ENCODE data around the gene EMX2.
"Not testable (repeated sequence)": the region's sequence is repeated elsewhere in the genome, so short reads cannot be mapped to it uniquely, and the experiment has no call there.

EMX2 gene

DNA sequence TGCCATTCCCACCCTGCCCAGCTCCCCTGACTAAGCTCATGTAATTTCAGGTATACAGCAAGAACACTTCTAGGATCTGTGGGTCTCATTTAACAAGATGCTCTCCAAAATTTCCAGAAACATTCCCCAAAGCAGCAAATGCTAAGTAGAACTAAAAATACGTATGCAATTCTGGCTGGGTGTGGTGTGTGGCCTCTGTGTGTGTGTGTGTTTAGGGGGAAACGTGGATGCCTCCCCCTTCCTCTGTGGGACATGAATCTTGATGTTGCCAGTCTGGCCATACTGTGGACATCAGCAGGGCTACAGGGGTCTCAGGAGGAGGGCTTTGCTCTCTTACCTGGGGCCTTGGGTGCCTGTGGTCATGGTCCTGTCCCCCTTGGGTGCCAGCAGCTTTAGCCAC is 18.4 kb downstream of the EMX2 start:
- no peak for DNase-seq (ENCODE audit: low read depth in 2 of 2)

DNA sequence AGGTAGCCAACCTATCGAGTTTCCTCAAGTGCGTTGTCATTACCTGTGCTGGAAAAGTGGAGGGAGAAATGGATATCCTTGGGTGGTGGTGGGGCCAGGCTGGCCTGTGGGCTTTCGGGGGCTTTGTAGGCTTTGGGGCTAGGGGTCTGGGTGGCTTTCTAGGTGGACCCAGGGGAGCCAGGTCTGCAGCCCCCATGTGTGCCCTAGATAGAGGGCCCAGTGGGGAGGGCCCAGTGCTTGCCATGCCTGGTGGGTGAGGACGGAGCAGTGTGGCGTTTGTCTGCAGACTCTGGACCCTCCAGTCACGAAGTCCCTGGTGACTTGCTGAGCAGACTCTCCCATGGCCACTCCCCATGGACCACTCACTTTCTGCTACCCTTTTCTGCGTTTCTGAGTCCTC is 19.7 kb downstream of the EMX2 start:
- DNase-seq (ENCODE audit: low read depth in 2 of 2) = no peak

DNA sequence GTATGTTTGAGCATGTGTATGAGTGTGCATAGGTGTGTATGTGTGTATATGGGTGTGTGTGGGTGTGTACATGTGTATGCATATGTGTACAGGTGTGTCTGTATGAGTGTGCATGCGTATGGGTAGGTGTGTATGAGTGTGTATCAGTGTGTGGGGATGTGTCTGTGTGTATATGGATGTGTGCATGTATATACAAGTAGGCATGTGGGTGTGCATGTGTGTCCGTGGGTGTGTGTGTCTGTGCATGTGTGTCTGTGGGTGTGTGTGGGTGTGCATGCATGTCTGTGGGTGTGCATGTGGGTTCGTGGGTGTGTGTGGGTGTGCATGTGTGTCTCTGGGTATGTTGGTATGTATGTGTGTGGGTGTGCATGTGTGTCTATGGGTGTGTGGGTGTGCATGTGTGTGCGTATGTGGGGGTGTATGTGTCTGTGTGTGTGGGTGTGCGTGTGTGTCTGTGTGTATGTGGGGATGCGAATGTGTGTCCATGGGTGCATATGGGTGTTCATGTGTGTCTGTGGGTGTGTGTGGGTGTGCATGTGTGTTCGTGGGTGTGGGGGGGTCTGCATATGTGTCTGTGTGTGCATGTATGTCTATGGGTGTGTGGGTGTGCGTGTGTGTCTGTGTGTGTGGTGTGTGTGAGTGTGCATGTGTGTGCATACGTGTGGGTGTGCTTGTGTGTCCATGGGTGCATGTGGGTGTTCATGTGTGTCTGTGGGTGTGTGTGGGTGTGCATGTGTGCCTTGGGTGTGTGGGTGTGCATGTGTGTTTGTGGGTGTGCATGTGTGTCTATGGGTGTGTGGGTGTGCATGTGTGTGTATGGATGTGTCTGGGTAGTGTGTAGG is 20.6 kb downstream of the EMX2 start:
- no peak for DNase-seq (ENCODE audit: low read depth in 2 of 2)

DNA sequence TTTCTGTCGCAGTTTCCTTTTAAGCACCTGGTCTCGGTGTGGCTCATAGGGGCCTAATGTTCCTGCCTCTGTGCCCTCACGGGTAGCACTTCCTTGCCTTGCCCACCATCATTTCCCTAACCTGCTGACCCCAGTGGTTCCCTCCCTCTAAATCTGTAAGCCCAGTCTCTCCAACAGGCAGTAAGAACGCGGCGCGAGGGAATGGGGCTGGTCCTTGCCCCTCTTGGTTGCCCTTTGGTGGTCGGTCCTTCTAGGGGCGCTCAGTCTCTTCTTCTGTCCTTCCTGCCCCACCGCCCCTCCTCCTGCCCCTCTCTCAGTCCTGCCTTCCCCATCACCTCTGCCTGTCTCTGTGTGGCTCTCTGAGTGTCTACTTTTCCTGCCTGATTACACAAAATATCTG is 21.2 kb downstream of the EMX2 start:
- DNase-seq (ENCODE audit: low read depth in 2 of 2) = no peak

DNA sequence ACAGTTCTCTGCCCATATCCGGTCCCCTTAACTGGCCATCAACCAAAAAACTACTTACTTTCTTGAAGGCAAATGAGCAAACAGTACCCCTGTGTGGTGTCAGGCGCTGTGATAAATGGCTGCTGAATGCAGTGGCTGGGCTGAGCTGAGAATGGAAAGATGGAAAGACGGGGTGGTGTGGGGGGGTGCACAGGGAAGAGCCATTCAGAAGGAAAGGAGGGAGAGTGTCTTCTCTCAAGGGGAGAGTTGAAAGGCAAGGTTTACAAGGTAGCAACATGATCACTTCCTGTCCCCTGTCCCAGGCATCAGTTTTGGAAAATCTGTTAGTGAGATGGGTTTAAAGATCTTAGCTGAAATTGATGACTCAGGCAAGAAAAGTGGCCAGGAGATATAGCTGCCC is 22.5 kb downstream of the EMX2 start:
- DNase-seq (ENCODE audit: low read depth in 2 of 2) = no peak

DNA sequence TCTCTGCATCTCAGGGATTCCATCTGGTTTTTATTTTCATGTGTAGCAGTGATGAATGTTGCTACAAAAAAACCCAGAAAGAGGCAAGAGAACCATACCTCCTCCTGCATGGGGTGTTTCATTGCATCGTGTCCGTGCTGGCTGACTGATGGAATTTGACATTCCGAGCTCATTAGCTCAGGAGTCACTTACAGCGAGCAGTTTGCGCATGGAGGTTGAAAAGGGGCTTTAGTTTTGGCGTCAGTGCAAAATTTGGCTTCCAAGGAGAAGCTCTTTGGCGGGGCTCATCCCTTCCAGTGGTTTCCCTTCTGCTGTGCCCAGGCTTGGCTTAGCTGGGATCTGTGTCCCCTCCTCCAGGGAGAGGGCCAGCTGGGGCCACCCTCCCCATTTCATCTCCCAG is 25.8 kb downstream of the EMX2 start:
- no peak for DNase-seq (ENCODE audit: low read depth in 2 of 2)

DNA sequence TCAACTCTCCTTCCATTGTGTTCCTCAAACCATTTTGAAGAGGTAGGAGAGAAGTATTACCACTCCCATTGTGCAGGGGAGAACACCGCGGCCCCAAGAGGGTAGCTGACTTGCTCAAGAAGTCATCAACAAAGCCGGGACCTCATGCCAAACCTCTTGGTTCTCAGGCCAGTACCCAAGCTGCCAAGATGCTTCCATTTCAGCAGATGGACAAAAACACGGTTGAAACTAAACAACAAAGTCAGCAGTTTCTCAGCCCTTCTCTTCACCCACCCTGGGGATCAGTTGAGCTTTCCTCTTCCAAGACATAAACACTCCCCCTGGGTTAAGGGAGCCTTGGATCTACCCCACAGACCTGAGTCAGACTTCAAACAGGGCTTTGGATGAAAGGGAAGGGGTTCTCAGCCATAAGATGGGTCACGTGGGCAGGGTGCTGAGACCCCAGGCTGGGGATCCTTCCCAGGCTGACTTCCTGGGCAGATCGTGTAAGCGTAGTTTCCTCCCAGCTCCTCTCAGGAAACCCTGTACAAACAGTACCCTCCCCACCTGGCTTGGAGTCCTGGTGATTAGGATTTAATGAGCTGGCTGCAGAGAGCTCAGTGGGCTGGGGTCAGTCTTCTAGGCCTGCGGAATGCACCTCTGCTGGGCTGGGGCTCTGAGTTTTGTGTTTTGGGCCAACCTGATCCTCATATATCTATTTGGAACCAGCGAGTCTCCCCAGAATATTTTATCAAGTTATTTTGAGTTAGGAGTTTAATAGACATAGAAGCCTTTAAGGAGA is 27.3 kb downstream of the EMX2 start:
- no peak for DNase-seq (ENCODE audit: low read depth in 2 of 2)

DNA sequence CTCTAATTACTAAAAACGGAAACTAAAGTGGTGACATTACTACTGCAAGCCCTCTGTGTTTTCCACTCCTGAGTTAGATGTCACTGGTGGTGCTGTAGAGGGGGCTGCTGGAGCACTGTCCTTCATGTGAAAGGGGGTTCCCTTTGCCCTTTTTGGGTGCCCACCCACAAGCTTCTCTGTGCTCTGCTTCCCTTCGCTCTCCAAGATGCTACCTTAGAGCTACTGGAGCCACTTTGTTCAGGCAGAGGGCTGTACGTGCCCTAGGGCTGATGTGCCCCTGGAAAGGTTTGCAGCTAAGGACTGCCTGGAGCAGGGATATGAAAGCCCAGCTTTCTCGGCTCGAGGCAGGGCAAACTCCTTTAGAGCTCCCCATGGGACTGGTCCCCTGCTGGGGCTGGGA is 28.3 kb downstream of the EMX2 start:
- no peak for DNase-seq (ENCODE audit: low read depth in 2 of 2)

DNA sequence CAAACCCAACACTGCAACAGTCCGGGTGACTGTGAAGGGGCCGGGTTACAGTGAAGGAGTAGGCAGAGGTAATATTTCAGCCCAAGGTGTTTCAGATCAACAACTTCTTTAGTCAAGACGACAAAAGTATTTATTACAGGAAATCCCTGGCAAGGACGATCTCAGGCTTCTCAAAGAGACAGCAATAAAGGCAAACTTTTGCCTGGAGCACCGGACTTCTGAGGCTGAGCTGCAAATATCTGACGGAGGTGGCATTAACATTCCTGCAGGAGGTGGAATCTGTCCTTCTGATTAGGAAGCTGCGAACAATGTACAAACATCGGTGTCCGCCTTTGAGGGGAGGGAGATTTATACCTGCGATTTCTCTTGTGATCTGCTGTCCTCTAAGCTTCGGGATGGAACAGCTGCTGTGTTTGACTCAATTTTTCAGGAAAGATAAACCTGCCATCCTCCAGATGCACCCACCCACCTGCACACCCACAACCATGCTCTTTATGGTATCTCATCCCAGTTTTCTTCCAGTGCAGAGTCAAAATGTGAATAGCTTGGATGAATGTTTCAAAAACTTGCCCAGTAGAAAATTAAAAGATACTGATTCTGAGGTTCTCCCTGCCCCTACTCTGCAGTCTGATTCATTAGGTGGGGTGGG is 32.1 kb downstream of the EMX2 start:
- no peak for DNase-seq (ENCODE audit: low read depth in 2 of 2)

DNA sequence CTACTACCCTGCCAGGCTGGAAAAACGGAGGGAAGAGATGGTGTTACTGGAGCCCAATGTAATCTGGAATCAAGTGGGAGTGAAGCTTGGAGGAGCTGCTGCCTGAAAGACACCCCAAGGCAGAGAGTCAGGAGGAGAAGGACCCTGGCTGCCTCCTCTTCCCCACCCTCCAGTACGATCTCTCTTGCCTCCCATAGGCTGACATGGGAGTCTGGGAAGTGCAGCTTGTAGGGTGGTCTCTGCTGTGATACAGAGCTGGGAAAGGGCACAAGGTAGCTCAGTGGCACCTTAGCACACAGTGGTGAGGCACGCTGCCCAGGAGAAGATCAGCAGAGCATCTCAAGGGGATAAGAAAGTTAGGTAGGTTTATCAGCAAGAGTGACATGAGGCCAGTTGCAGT is 35.9 kb downstream of the EMX2 start:
- no peak for DNase-seq (ENCODE audit: low read depth in 2 of 2)

DNA sequence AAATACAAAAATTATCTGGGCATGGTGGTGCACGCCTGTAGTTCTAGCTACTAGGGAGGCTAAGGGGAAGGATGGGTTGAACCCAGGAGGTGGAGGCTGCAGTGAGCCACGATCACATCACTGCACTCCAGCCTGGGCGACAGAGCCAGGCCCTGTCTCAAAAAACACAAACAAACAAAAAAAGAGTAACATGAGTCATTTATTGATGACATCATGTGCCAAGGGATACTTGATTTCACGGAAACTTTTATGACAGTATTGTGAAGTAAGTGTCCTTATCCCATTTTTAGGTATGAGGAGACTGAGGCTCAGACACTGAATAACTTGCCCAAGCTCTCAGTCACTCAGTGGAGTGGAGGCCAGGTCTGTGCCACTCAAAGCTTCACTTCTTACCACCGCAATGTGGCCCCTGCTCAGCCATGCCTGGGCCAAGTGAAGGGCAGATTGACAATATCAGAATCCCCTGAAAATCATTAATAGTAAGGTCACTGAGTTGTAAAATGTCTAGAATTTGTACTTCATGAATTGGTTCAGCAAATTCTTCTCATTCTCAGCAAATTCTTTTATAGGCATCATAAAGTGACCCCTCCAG is 36.5 kb downstream of the EMX2 start:
- no peak for DNase-seq (ENCODE audit: low read depth in 2 of 2)

DNA sequence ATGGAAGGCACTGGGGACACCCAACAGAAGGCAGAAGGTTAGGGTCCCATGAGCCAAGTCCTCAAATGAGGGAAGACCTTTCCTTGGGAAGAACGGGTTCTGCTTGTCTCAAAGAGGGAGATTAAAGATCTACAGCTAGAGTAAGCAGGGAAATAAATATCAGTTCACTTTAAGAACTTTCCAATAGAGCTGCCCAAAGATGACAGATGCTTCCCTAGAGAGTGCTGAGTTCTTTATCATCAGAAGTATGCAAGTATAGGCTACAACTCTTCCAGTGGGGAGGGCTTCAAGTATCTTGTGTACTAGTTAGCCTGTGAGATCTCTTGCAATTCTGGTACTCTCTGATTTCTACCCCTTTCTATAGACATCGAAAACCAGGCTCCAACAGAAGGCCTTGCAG is 39.4 kb downstream of the EMX2 start:
- DNase-seq (ENCODE audit: low read depth in 2 of 2) = no peak

DNA sequence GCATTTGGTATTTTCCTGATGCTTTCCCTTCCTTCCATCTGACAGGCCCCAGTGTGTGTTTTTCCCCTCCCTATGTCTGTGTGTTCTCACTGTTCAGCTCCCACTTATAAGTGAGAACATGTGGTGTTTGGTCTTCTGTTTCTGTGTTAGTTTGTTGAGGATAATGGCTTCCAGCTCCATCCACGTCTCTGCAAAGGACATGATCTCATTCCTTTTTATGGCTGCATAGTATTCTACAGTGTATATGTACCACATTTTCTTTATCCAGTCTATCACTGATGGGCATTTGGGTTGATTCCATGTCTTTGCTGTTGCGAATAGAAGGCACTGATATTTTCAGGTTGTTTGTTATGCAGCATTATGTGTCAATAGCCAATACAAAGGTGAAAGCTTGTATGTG is 42.3 kb downstream of the EMX2 start:
- not testable (repeated sequence) for DNase-seq (ENCODE audit: low read depth in 2 of 2)

DNA sequence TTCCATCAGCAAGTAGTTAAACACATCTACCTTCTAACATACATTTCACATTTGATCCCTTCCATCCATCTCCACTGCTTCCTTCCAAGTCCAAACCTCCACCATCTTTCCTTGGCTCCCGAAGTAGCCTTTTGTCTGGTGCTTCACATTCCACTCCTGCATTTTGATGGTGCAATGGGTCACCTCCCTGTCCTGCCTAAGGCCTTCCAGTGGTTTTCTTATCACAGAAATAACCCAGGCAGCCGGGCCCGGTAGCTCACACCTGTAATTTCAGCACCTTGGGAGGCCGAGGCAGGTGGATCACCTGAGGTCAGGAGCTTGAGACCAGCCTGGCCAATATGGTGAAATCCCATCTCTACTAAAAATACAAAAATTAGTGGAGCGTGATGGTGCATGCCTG is 44.5 kb downstream of the EMX2 start:
- no peak for DNase-seq (ENCODE audit: low read depth in 2 of 2)

DNA sequence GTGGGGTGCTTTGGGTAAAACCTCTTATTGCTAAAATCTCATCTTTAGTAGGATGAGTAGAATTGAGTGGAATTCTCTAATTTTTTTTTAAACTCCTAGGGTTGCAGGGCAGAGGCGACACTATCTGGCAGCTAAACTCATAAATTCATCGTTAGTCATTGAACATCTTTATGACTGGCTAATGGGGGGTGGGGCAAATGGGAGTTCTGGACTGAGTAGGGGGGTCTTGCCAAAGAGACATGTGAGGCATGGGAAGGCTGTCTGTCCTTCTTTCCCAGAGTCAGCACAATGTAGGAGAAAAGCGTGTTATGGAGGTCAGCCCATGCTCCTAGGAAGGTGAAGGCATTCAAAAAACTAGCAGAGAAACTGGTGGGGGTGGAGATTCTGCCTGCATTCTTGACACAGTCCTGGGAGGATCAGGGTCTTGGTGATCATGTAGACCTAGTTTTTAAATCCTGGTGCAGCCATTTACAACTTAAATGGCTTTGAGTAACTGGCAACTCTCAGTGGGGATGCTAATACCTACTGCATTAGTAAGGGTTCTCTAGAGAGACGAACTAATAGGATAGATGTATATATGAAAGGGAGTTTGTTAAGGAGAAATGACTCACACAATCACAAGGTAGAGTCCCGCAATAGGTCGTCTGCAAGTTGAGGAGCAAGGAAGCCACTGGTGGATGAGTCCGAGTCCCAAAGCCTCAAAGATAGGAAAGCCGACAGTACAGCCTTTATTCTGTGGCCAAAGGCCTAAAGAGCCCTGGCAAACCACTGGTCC is 47.7 kb downstream of the EMX2 start:
- no peak for DNase-seq (ENCODE audit: low read depth in 2 of 2)

DNA sequence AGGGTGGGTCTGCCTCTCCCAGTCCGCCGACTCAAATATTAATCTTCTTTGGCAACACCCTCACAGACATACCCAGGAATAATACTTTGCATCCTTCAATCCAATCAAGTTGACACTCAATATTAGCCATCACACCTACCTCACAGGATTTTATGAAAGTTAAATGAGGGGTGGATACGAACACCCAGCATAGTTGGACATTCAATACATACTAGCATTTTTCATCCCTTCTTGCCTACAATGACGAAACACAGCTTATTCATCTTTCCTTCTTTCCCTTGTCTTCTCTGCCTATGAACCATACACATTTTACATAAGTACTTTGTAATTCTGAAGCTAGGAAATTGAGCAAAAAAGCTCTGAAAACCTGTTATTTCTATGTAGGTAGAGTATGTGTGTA is 48.5 kb downstream of the EMX2 start:
- no peak for DNase-seq (ENCODE audit: low read depth in 2 of 2)

DNA sequence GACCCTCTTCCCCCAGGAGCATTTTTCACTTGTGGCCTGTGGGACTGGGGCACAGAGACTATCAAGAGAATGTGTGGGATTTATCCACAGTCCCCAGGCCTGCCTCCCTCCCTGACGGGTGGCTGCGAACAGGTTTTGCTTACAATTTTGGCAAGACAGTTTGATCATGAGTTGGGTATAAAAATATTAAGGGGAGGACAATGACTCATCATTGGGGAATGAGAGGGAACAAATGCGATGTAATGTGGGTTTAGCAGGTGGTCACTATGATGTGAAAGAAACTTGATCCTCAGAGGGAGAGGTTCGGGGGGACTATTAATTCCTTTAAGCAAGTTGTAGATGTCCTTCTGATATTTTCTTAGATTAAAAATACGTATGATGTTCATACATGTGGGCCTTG is 52.2 kb downstream of the EMX2 start:
- no peak for DNase-seq (ENCODE audit: low read depth in 2 of 2)

DNA sequence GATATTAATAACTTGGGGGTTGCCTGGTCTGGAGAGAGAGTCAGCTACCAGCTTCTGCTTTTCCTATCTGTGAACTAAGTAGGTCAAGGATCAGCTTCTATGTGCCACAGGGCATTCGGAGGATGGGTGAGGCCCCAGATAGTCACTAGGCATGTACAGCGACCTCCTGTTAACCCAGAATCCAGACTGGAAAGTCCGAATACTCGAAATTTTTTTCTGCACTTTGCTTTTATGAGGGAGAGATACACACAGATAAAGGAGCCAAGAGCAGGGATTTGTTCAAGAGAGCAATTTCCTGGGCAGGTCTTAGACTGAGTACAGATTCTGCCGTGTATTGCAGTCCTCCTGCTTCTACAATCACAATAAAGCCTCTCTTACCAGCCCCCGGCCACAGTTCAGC is 54.2 kb downstream of the EMX2 start:
- DNase-seq (ENCODE audit: low read depth in 2 of 2) = no peak

DNA sequence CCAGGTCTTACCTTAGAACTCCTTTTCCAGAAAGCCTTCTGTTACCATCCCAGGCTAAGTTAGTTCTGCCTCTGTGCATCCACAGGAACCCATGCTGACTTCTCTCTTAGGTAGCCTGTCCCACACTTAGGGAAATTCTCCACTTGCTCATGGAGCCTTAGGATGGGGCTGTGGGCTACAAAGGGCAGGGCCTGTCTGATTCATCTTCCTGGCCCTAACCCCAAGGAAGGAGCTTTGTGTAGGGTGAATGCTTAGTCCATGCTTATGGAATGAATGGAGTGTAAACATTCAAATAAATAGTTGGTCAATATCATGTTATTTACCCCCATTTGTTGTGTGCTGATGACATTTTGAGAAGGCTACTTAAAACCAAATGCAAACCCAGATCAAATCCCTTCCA is 54.7 kb downstream of the EMX2 start:
- DNase-seq (ENCODE audit: low read depth in 2 of 2) = no peak

Measured in stimulated activated CD8-positive, alpha-beta memory T cell treated with anti-CD3 and anti-CD28 coated beads, Interleukin-7, amount 100 ng/mL, for 1 hour (primary cell).